ENCODE measurements around the gene CNIH3.
A peak's percentile ranks its signal among the peaks of the same experiment; 100 is the strongest.

The CNIH3 gene

GRCh38 chr1:224616756-224617409, 766 bp downstream of the CNIH3 start:
- no peak for DNase-seq

GRCh38 chr1:224617410-224618355, 1.6 kb downstream of the CNIH3 start:
- no peak for DNase-seq

GRCh38 chr1:224619209-224619608, 3.1 kb downstream of the CNIH3 start:
- no peak for DNase-seq

GRCh38 chr1:224620105-224620504, 4.0 kb downstream of the CNIH3 start:
- DNase-seq, result no peak

GRCh38 chr1:224621813-224622682, 5.9 kb downstream of the CNIH3 start:
- peak; percentile 96 for DNase-seq

GRCh38 chr1:224622831-224623230, 6.7 kb downstream of the CNIH3 start:
- DNase-seq, result no peak

GRCh38 chr1:224623310-224623714, 7.2 kb downstream of the CNIH3 start:
- DNase-seq, result no peak

GRCh38 chr1:224623743-224624333, 7.7 kb downstream of the CNIH3 start:
- DNase-seq, result peak; percentile 97

- DNase-seq, result no peak
Measured at GRCh38 chr1:224624432-224624831, 8.3 kb downstream of the CNIH3 start.

GRCh38 chr1:224626042-224626441, 9.9 kb downstream of the CNIH3 start:
- DNase-seq, result no peak

GRCh38 chr1:224629965-224630364, 13.8 kb downstream of the CNIH3 start:
- peak; percentile 43 for DNase-seq

GRCh38 chr1:224631462-224632115, 15.5 kb downstream of the CNIH3 start:
- no peak for DNase-seq

- no peak for DNase-seq
Measured at GRCh38 chr1:224632381-224632871, 16.3 kb downstream of the CNIH3 start.

GRCh38 chr1:224632921-224633321, 16.8 kb downstream of the CNIH3 start:
- DNase-seq, result no peak

GRCh38 chr1:224635356-224635755, 19.2 kb downstream of the CNIH3 start:
- no peak for DNase-seq

- no peak for DNase-seq
Measured at GRCh38 chr1:224637515-224637914, 21.4 kb downstream of the CNIH3 start.

GRCh38 chr1:224637936-224638335, 21.8 kb downstream of the CNIH3 start:
- peak; percentile 26 for DNase-seq

- DNase-seq, result no peak
Measured at GRCh38 chr1:224639426-224639975, 23.4 kb downstream of the CNIH3 start.

GRCh38 chr1:224640018-224640417, 23.9 kb downstream of the CNIH3 start:
- peak; percentile 41 for DNase-seq

GRCh38 chr1:224640587-224640986, 24.5 kb downstream of the CNIH3 start:
- no peak for DNase-seq

- DNase-seq, result peak; percentile 80
Measured at GRCh38 chr1:224641030-224641429, 24.9 kb downstream of the CNIH3 start.

GRCh38 chr1:224643653-224644052, 27.5 kb downstream of the CNIH3 start:
- no peak for DNase-seq

All from DMS153 (cell line).